GM12892 (cell line): Measurements from ENCODE around the gene VAMP8.

Source experiments
- POLR2A ChIP-seq: IDR thresholded peaks from 2 replicates; pipeline ENCODE4 v1.6.1; 2011; ENCODE audit warnings: low read depth, low read length, control low read depth
- POLR2AphosphoS5 ChIP-seq: IDR thresholded peaks from 2 replicates; pipeline ENCODE4 v1.6.1; 2011; ENCODE audit warnings: low read depth, low read length, control low read depth
- TAF1 ChIP-seq: IDR thresholded peaks from 2 replicates; pipeline ENCODE4 v1.6.1; 2011; ENCODE audit warnings: low read depth, mild to moderate bottlenecking, control low read depth, low read length, borderline replicate concordance

GRCh38 chr2:85628658-85629057 is 51.3 kb downstream of the VAMP8 start:
- TF ChIP-seq POLR2A: no peak
- TF ChIP-seq POLR2AphosphoS5: no peak
- no peak for TF ChIP-seq TAF1
